GM19035 (cell line): Measurements from ENCODE around the gene RIMS1.
"Not testable (repeated sequence)": the region's sequence is repeated elsewhere in the genome, so short reads cannot be mapped to it uniquely, and the experiment has no call there.

Source experiments
- ATAC-seq: cut with Tn5 transposase; IDR thresholded peaks from one replicate; pipeline ENCODE4 v1.9.1; 2021; ENCODE audit not compliant: unreplicated experiment

The RIMS1 gene

DNA sequence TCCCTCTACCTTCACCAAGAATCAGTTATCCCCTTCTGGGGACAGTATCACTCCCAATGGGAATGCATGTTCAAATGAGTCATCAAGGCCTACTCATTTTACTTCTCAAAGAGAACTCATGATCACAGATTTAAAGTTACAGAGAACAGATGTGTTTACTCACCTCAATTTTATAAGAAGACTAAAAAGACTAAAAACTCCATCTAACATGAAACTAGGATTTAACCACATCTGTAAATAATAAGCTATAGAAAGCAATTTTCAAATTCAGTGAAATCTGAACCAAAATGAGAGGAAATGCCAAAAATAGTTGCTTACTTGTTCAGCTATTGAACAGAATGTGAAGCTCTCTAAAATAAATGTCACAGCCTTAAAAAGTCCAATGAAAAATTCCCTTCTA is 435.4 kb downstream of the RIMS1 start:
- ATAC-seq = no peak

DNA sequence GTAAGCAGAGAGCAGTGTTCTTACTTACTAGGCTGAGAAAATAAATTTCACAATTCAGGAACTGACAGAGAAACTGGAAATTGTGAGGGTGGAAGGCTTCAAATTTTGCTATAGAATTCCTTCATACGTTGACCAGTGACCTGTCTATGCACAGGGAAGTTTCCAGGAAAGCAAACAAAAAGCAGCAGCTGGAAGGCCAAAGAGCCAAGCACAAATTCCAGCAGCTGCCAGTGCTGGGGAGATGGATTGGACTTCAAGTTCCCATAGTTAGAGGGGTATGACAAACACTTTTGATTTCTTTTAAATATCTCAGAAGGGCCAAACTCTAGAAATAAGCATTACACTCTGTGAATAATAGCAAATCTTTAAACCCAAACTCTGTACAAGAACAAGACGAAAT is 436.4 kb downstream of the RIMS1 start:
- ATAC-seq = no peak

GRCh38 chr6:72324591-72324990 is 438.2 kb downstream of the RIMS1 start:
- no peak for ATAC-seq

GRCh38 chr6:72328775-72329174 is 442.4 kb downstream of the RIMS1 start:
- no peak for ATAC-seq

- ATAC-seq = not testable (repeated sequence)
Observed at GRCh38 chr6:72335203-72335602, 448.9 kb downstream of the RIMS1 start.

- ATAC-seq = no peak
Observed at GRCh38 chr6:72348926-72349325, 462.6 kb downstream of the RIMS1 start.

GRCh38 chr6:72350296-72350881 is 464.0 kb downstream of the RIMS1 start:
- ATAC-seq = no peak

- no peak for ATAC-seq
Observed at GRCh38 chr6:72363844-72364740, 477.7 kb downstream of the RIMS1 start.

DNA sequence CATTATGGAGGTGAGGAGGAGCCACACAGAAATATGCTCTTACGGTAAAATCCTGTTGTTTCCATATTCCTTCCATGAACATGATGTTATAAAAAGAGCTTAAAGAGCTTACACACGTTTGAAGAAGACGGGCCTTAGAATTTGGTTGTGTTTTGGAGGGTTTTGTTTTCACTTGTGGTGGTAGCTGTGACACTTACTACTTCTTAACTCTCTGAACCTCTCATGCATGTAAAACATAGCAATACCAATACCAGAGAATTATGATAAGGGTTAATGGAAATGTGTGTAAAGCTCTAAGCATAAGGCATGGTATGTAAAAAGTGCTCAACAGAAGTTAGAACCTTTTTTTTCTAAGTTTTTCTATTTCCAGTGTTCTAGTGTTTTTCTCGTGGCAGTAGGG is 479.4 kb downstream of the RIMS1 start:
- no peak for ATAC-seq

GRCh38 chr6:72367439-72367838 is 481.1 kb downstream of the RIMS1 start:
- no peak for ATAC-seq

GRCh38 chr6:72371473-72371872 is 485.1 kb downstream of the RIMS1 start:
- no peak for ATAC-seq

- no peak for ATAC-seq
Observed at GRCh38 chr6:72374172-72374571, 487.8 kb downstream of the RIMS1 start.

GRCh38 chr6:72374857-72375256 is 488.5 kb downstream of the RIMS1 start:
- no peak for ATAC-seq

GRCh38 chr6:72376736-72377135 is 490.4 kb downstream of the RIMS1 start:
- ATAC-seq = no peak

DNA sequence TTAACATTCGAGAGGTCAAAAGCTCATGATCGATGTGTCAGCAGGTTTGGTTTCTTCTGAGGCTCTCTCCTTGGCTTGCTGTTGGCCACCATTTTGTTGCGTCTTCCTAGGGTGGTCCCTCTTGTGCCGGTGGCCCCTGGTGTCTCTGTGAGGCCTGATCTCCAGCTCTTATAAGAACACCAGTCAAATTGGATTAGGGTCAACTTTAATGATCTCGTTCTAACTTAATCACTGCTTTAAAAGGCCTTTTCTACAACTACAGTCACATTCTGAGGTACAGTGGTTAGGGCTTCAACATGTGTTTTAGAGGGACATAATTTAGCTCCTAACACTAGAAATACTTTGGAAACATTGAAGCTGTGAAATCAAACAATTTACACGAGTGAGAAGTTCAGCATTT is 494.7 kb downstream of the RIMS1 start:
- ATAC-seq = no peak

DNA sequence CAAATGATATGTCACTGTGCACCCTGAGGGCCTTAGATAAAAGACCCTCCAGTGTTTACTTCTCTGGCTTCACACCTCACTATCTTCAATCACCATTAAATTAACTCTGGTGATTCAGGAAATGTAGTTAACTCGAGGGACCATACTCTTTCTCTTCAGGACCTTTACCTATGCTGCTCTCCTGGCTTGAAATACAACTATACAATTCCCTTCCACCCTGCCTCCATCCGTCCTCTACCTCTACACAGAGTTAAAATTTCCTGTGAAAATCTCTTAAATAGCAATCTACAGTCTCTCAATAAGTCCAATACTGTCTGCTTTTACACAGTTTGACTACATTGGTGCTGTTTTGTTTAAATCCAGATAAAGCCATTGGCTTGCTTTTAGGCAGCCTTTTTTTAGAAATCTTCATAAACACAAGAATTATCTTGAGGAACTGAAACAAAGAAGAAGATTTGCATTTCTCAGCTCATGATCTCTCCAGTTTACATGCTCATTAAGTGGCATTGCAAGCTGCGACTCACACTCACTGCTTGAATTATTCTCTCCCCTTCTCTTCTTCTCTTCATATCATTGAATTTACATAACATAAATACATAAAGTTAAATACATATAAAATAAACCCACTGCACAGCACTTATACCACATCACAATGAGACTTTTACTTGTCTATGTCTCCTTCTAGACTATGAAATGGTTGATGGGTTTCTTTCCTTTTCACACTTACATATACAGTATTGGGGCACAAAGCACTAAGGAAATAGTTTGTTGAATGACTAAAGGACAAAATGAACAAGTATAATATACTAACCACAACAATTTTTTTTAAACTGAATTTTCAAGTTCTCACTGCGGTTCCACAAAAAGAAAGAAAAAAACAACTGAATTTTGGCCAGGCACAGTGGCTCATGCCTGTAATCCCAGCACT is 496.5 kb downstream of the RIMS1 start:
- ATAC-seq = peak; percentile 98

GRCh38 chr6:72386324-72386723 is 500.0 kb downstream of the RIMS1 start:
- ATAC-seq = no peak

DNA sequence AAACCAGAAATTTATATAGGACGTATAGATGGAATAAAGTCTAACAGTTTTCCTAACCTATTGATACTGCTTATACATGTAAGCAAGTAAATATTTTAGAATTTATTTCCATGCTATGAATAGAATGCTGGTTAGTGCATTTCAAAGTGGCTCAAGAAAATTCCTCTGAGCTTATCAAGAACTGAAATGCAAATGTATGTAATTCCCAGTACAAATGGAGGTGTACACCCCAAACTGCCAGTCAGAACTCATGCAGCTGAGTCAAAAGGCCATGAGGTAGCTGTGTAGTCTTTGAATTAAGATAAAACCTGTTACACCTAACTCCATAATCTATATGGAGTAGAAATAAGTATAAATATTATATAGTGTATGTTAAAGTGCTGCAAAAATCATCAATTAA is 503.3 kb downstream of the RIMS1 start:
- ATAC-seq = no peak

- no peak for ATAC-seq
Observed at GRCh38 chr6:72390548-72390947, 504.2 kb downstream of the RIMS1 start.

- ATAC-seq = no peak
Observed at GRCh38 chr6:72401865-72402264, 515.5 kb downstream of the RIMS1 start.

DNA sequence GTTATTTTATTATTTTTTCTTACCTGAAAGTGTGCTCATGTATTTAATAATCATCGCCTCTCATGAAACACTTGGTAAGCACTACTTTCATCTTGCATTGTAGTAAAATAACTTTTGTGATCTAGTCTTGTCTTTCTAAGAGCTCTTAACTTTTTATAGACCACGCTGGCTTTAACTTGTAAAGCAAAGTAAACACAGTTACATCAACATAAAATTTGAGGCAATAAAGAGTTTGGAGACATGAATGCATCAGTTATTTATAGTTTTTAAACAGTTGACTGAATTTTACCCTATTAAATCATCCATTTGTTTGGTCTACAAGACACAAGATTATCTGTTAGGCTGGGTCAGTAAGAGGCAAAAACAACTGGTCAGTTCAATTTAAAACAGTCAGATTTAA is 517.1 kb downstream of the RIMS1 start:
- ATAC-seq = no peak
